Measurements from ENCODE around the gene WNK3.

WNK3 gene

DNA sequence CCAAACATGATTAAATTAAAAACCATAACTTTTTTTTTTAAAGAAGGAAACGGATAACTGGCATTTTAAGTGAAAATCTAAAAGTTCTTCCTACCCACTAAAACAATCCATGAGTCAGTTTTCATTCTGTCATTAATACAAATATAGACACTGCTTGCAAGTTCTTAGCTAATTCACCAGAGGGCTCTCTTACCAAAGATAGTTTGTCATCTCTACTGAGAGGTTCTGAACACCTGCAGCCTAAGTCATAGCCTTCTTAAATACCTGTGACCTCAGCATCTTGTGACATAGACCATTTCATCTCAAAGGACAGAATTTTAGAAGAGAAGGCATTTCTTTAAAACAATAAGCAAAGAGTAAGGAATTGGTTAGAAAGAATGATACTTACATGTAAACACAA is 109.5 kb downstream of the WNK3 start:
- in situ Hi-C loops (cut with MboI; ENCODE audit: low pct_unique_long_range_greater_than_20kb, low sequenced_read_pairs, unreplicated experiment): no loop called here
- TF ChIP-seq, protein P1, sequence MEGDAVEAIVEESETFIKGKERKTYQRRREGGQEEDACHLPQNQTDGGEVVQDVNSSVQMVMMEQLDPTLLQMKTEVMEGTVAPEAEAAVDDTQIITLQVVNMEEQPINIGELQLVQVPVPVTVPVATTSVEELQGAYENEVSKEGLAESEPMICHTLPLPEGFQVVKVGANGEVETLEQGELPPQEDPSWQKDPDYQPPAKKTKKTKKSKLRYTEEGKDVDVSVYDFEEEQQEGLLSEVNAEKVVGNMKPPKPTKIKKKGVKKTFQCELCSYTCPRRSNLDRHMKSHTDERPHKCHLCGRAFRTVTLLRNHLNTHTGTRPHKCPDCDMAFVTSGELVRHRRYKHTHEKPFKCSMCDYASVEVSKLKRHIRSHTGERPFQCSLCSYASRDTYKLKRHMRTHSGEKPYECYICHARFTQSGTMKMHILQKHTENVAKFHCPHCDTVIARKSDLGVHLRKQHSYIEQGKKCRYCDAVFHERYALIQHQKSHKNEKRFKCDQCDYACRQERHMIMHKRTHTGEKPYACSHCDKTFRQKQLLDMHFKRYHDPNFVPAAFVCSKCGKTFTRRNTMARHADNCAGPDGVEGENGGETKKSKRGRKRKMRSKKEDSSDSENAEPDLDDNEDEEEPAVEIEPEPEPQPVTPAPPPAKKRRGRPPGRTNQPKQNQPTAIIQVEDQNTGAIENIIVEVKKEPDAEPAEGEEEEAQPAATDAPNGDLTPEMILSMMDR (IDR thresholded peaks at IDR 0.05; ENCODE audit: extremely low read depth, insufficient read depth, missing control alignments): peak; percentile 38
- DNase-seq (ENCODE audit: low spot score): peak; percentile 22

DNA sequence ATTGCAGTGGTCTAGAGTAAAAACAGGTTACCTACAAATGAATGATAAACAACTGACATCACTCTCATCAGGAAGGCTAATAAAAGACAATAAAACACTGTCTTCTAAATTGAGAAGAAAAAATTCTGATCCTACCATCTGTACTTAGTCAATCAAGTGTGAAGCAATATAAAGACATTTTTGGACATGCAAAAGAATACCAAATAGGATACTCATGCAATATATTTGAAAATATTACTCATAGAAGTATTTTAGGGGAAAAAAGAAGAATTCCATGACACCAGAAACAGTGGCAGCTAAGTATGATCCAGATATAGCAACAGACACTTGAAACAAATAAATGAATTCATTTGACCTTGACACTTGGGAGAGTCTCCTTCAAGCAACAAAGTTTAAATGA is 111.0 kb downstream of the WNK3 start:
- TF ChIP-seq, protein P1 (IDR thresholded peaks at IDR 0.05; ENCODE audit: extremely low read depth, insufficient read depth, missing control alignments): no peak
- in situ Hi-C loops (cut with MboI; ENCODE audit: low pct_unique_long_range_greater_than_20kb, low sequenced_read_pairs, unreplicated experiment): no loop called here
- DNase-seq (ENCODE audit: low spot score): no peak

DNA sequence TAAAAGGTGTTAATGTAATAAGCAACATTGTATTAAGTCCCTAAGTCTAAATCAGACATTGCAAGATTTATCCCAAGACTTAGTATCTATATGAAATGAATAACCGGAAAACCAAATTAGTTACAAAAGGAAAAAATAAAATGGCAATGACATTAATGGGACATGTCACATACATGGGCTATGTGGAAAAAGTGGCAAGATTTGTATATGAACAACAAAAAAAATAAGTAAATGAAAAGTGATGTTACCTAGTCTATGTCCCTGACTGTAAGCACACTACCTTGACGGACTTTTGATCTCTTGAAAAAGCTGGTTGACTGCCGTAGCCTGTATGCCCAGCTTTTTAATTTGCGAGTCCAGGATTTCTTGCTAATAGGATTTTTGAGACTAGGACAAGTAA is 119.3 kb downstream of the WNK3 start:
- in situ Hi-C loops (cut with MboI; ENCODE audit: low pct_unique_long_range_greater_than_20kb, low sequenced_read_pairs, unreplicated experiment): no loop called here
- TF ChIP-seq, protein P1 (IDR thresholded peaks at IDR 0.05; ENCODE audit: extremely low read depth, insufficient read depth, missing control alignments): no peak
- no peak for DNase-seq (ENCODE audit: low spot score)

DNA sequence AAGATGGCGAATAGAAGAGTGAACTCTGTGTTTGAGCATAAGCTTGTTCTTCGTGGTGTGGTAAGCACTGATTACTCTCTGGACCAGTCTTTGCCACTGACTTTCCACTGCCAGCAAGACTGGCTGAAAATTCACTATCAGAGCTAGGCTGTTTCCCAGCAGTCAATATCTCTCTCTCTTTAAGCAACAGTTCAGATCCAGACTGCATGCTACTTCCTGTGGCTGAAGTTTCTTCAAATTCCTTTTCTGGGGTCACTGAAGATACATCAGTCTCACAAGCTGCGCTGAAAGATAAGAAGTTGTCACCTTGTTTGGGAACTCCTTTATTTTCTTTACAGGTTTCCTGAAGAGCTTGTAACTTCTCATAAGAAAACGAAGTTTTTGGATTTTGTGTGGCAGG is 120.8 kb downstream of the WNK3 start:
- no peak for DNase-seq (ENCODE audit: low spot score)
- TF ChIP-seq, protein P1 (IDR thresholded peaks at IDR 0.05; ENCODE audit: extremely low read depth, insufficient read depth, missing control alignments): no peak
- in situ Hi-C loops (cut with MboI; ENCODE audit: low pct_unique_long_range_greater_than_20kb, low sequenced_read_pairs, unreplicated experiment): no loop called here

DNA sequence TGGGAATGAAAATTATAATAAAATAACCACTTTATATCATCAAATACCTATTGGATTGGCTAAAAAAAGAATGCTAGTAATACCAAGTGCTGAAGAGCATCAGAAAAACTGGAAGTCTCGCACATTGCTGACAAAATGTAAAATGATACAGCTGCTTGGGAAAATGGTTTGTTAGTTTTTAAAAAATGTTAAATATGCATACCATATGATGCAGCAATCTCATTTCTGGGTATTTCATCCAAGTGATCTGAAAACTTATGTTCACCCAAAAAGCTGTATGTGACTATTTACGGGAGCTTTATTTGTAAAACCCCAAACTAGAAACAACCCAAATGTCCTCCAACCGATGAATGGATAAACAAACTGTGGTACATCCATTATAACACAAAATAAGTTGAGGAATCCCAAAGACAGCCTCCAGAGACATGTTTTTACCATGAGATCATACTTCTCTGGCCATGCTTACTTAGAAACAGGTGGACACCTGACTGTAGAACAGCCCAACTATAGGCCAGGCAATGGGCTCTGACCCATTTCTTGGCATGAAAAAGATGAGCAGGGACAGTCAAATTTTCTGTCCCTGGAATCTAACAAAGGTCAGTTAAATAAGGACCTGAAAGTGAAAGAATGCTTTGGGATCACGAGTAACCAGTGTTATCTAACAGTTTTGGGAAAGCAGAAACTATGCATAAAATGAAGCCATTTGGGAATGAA is 127.3 kb downstream of the WNK3 start:
- TF ChIP-seq, protein P1 (IDR thresholded peaks at IDR 0.05; ENCODE audit: extremely low read depth, insufficient read depth, missing control alignments): no peak
- in situ Hi-C loops (cut with MboI; ENCODE audit: low pct_unique_long_range_greater_than_20kb, low sequenced_read_pairs, unreplicated experiment): no loop called here

DNA sequence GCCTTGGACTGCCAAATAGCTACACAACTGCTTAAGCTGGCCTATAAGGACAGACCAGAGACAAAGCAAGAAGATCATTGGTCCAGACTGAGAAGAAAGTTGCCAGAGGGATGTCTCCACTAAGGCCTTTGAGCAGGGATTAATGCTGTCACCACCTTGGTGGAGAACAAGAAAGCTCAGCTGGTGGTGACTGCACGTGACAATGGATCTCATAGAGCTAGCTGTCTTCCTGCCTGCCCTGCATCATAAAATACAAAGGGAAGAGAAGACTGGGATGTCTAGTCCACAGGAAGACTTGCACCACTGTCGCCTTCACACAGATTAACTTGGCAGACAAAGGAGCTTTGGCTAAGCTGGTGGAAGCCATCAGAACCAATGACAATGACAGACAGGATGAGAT is 134.3 kb downstream of the WNK3 start:
- DNase-seq (ENCODE audit: low spot score): no peak
- in situ Hi-C loops (cut with MboI; ENCODE audit: low pct_unique_long_range_greater_than_20kb, low sequenced_read_pairs, unreplicated experiment): no loop called here

More for the DNA sequence above, 127.3 kb downstream of the WNK3 start:
- DNase-seq (ENCODE audit: low spot score): no peak

More for the DNA sequence above, 134.3 kb downstream of the WNK3 start:
- TF ChIP-seq, protein P1 (IDR thresholded peaks at IDR 0.05; ENCODE audit: extremely low read depth, insufficient read depth, missing control alignments): no peak

Measured in GM13977 (cell line).